NCI-H524 (cell line): ENCODE measurements around the gene KCND1.

Experiments
- DNase-seq, 2 experiments: peaks; one replicate each; lab custom pipeline; 2025; lab: John Stamatoyannopoulos, UW

The KCND1 gene

GRCh38 chrX:48974574-48974973, 2.9 kb upstream of the KCND1 start:
- no peak for DNase-seq

- DNase-seq: no peak
Observed at GRCh38 chrX:48974033-48974432, 2.4 kb upstream of the KCND1 start.

- peak in 1 of 2 experiments; percentile 57 for DNase-seq
Observed at GRCh38 chrX:48972220-48973164, 848 bp upstream of the KCND1 start.

GRCh38 chrX:48969471-48969870, 2.2 kb downstream of the KCND1 start:
- DNase-seq: no peak

- DNase-seq: no peak
Observed at GRCh38 chrX:48968377-48968776, 3.3 kb downstream of the KCND1 start.

GRCh38 chrX:48966796-48967579, 4.7 kb downstream of the KCND1 start:
- no peak for DNase-seq

GRCh38 chrX:48965959-48966358, 5.7 kb downstream of the KCND1 start:
- no peak for DNase-seq

GRCh38 chrX:48961585-48962091, 10.0 kb downstream of the KCND1 start:
- DNase-seq: no peak

GRCh38 chrX:48960291-48960690, 11.4 kb downstream of the KCND1 start:
- DNase-seq: no peak

GRCh38 chrX:48958635-48959094, 13.0 kb downstream of the KCND1 start:
- peak in 1 of 2 experiments; percentile 46 for DNase-seq

- DNase-seq: peak; percentile 99
Observed at GRCh38 chrX:48957827-48958634, 13.6 kb downstream of the KCND1 start.

GRCh38 chrX:48957477-48957826, 14.2 kb downstream of the KCND1 start, which contains the start of gene OTUD5:
TSS of gene OTUD5 (minus strand) at chrX:48957607. CDS start at chrX:48957570, 37 bp downstream.
- DNase-seq: peak; percentile 78 to 85

- DNase-seq: no peak
Observed at GRCh38 chrX:48956728-48957414, 14.8 kb downstream of the KCND1 start.

GRCh38 chrX:48948589-48948988, 23.1 kb downstream of the KCND1 start:
- no peak for DNase-seq

GRCh38 chrX:48945517-48946348, 25.9 kb downstream of the KCND1 start:
- peak in 1 of 2 experiments; percentile 61 for DNase-seq

- DNase-seq: no peak
Observed at GRCh38 chrX:48942895-48943294, 28.7 kb downstream of the KCND1 start.

GRCh38 chrX:48940404-48940955, 31.2 kb downstream of the KCND1 start:
- DNase-seq: no peak

- no peak for DNase-seq
Observed at GRCh38 chrX:48939524-48940228, 32.0 kb downstream of the KCND1 start.
